Measurements from ENCODE around the gene CKB. TPM values are rescaled to one million over a fixed set of nuclear protein-coding genes. Genes with fewer than 3 reads are reported as not detected.
"Not testable (repeated sequence)": the region's sequence is repeated elsewhere in the genome, so short reads cannot be mapped to it uniquely, and the experiment has no call there.

CKB gene
- total RNA-seq, 6 donors from 2014 or later, result 168 to 303 (median 231) TPM

DNA sequence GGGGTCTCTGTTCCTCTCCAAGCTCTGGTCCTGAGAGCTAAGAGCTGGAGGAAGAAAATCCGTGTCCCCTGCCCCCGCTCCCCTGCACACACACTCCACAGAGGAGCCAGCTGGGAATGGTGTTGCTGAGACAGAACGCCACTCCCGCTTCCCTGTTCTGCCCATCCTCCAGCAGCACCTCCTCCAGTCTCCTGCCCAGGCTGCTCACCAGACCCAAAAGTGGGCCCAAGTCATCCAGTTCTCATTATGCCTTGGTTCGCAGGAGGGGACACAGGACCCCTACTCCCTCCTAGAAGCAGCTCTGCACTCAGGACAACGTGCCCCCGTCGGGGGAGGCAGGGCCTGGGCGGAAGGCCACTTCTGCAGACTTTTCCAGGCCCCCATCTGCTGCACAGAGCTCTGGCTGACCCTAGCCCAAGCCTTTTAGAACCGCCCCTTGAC, 5.5 kb upstream of the CKB start:
- WGBS, 2 donors, result 37 to 48% methylated on average over 10 of the region's 10 CpGs
- DNase-seq (peak in 1 of 2 donors; percentile 56), ATAC-seq (ENCODE audit: low FRiP score in 2 of 2) (peak; percentile 33 to 49)
- H3K9me3 ChIP-seq, result no peaks in the 10 kb centered on the region
- TF ChIP-seq EP300 (IDR thresholded peaks at IDR 0.05), result no peak
- peak in 1 of 4 donors; percentile 17 for TF ChIP-seq POLR2A (IDR thresholded peaks at IDR 0.05)
- peaks cover 0 to 2% (median under 1%) of the 10 kb centered on the region in 4 donors for H3K27me3 ChIP-seq
- peak overlapping the region; percentile 70 to 99 (median 84) for H3K4me3 ChIP-seq
- peaks cover 29 to 53% (median 35%) of the 10 kb centered on the region in 4 donors for H3K4me1 ChIP-seq
- H3K36me3 ChIP-seq, result peaks cover 0 to 19% (median 6%) of the 10 kb centered on the region in 4 donors
- peak overlapping the region; percentile 88 to 93 (median 91) for H3K27ac ChIP-seq

DNA sequence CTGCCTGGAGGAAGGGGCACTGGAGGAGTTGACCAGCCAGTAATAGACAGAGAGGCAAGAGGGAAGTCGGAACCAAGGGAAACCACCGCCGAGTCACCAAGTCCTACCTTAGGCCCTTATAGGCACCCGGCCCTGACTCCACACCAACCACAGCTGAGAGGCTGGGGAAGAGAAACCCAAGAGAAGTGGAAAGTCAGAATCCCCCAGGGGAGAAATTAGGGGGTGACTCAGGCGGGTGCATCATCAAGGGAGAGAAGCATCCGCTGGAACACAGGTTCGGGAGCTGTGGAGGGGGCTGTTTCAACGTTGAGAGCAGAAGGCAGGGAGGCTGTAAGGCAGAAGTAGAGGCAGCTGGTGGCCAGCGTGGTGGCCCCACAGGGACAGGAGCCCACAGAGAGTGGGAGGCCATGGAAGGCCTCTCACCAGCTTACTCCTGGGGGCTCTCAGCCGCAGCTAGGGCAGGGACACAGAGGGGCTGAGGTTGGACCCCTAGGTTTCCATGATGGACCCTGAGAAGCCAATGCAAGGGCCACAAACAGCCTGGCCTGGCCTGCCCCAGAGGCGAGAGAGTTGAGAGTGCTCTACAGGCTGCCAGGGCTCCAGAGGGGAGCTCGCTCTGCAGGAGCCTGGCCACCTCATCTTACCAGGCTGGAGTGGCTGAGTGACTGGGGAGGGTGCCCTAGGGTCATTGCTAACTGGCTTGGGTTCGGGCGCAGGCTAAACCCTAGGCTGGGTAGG, 4.9 kb upstream of the CKB start:
- DNase-seq (peak in 1 of 2 donors; percentile 42), ATAC-seq (ENCODE audit: low FRiP score in 2 of 2) (peak in 1 of 2 donors; percentile 0)
- Histone ChIP-seq H3K4me3 (peak overlapping the region in 3 of 4 donors; percentile 73 to 99 (median 94)), H3K9me3 (no peaks in the 10 kb centered on the region), H3K27me3 (peaks cover 0 to 8% (median 3%) of the 10 kb centered on the region in 4 donors), H3K4me1 (peaks cover 34 to 59% (median 40%) of the 10 kb centered on the region in 4 donors), H3K36me3 (peaks cover 0 to 13% (median 3%) of the 10 kb centered on the region in 4 donors), H3K27ac (peak overlapping the region; percentile 88 to 93 (median 91))
- 80 to 85% methylated on average over 12 to 14 of the region's 14 CpGs for WGBS, 2 donors
- TF ChIP-seq EP300 (IDR thresholded peaks at IDR 0.05) (no peak), POLR2AphosphoS5 (IDR thresholded peaks at IDR 0.05) (no peak), POLR2A (IDR thresholded peaks at IDR 0.05) (no peak)
- TF ChIP-seq, protein P1, sequence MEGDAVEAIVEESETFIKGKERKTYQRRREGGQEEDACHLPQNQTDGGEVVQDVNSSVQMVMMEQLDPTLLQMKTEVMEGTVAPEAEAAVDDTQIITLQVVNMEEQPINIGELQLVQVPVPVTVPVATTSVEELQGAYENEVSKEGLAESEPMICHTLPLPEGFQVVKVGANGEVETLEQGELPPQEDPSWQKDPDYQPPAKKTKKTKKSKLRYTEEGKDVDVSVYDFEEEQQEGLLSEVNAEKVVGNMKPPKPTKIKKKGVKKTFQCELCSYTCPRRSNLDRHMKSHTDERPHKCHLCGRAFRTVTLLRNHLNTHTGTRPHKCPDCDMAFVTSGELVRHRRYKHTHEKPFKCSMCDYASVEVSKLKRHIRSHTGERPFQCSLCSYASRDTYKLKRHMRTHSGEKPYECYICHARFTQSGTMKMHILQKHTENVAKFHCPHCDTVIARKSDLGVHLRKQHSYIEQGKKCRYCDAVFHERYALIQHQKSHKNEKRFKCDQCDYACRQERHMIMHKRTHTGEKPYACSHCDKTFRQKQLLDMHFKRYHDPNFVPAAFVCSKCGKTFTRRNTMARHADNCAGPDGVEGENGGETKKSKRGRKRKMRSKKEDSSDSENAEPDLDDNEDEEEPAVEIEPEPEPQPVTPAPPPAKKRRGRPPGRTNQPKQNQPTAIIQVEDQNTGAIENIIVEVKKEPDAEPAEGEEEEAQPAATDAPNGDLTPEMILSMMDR (IDR thresholded peaks at IDR 0.05), result no peak

DNA sequence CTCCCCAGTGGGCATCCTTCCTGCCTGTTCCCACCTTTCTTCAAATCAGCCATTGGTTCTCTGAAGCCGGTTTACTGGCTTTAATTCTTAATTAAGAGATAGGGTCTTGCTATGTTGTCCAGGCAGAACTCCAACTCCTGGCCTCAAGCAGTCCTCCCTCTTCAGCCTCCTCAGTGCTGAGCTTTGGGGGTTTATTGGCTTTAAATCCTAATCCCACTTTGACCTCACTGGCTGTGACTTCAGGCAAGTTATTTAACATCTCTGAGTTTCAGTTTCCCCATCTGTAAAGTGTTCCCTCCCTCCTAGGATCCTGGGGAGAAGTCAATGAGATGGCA, 4.3 kb upstream of the CKB start:
- ATAC-seq (ENCODE audit: low FRiP score in 2 of 2), result no peak
- H3K27ac ChIP-seq, result peak overlapping the region in 3 of 4 donors; percentile 88 to 93 (median 92)

DNA sequence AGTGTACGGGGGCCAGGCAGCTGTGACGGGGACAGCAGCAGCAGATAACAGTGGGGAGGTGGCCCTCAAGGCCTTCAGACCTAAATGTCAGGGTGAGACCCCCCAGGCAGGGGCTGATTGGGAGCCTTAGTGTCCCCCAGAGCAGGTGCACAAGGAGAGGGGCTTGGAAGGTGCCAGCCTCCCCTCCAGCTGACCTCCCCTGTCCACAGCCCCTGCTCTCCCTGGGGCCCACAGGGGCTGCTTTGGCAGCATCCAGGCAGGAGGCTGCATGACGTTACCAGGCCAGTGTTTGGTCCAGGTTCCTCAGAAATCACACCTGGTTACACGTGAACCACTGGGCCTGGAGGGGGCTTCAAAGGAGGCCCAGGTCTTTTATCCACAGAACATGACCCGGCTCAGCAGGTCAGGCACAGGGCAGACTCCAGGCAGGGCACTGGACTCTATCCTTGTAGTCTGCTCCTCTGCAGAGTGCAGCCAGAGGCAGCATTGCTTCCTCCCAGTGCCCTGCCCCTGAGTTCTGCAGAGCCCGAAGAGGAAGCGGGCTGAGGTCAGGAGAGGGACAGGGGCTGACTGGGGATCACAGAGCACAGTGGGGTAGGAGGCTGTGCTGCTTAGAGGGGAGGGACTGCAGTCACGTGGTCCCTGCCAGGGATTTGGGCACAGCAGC, 3.8 kb upstream of the CKB start:
- no peak for DNase-seq
- 31 to 65% methylated on average over 3 to 8 of the region's 8 CpGs for WGBS, 2 donors
- no peaks in the 10 kb centered on the region for H3K9me3 ChIP-seq
- peak overlapping the region in 2 of 4 donors; percentile 4 to 88 for H3K27ac ChIP-seq
- no peak overlapping the region for H3K4me3 ChIP-seq
- no peak for TF ChIP-seq POLR2AphosphoS5 (IDR thresholded peaks at IDR 0.05)
- no peak for TF ChIP-seq EP300 (IDR thresholded peaks at IDR 0.05)
- no peak for TF ChIP-seq POLR2A (IDR thresholded peaks at IDR 0.05)
- TF ChIP-seq, protein P1 (IDR thresholded peaks at IDR 0.05), result no peak
- peaks cover 0 to 20% (median 9%) of the 10 kb centered on the region in 4 donors for H3K27me3 ChIP-seq
- peak in 1 of 2 donors; percentile 0 for ATAC-seq (ENCODE audit: low FRiP score in 2 of 2)
- H3K4me1 ChIP-seq, result peaks cover 41 to 71% (median 48%) of the 10 kb centered on the region in 4 donors
- H3K36me3 ChIP-seq, result peaks cover 0 to 7% (median 3%) of the 10 kb centered on the region in 4 donors

More for the DNA sequence above, 4.3 kb upstream of the CKB start:
- Histone ChIP-seq H3K27me3 (peaks cover 0 to 15% (median 7%) of the 10 kb centered on the region in 4 donors), H3K4me1 (peaks cover 38 to 66% (median 44%) of the 10 kb centered on the region in 4 donors), H3K36me3 (peaks cover 0 to 7% (median 3%) of the 10 kb centered on the region in 4 donors), H3K9me3 (no peaks in the 10 kb centered on the region), H3K4me3 (no peak overlapping the region)
- 81 to 83% methylated on average over 1 of the region's 1 CpG for WGBS, 2 donors
- no peak for DNase-seq
- TF ChIP-seq POLR2A (IDR thresholded peaks at IDR 0.05), result no peak
- TF ChIP-seq EP300 (IDR thresholded peaks at IDR 0.05), result no peak
- TF ChIP-seq, protein P1 (IDR thresholded peaks at IDR 0.05), result no peak
- TF ChIP-seq POLR2AphosphoS5 (IDR thresholded peaks at IDR 0.05), result no peak

DNA sequence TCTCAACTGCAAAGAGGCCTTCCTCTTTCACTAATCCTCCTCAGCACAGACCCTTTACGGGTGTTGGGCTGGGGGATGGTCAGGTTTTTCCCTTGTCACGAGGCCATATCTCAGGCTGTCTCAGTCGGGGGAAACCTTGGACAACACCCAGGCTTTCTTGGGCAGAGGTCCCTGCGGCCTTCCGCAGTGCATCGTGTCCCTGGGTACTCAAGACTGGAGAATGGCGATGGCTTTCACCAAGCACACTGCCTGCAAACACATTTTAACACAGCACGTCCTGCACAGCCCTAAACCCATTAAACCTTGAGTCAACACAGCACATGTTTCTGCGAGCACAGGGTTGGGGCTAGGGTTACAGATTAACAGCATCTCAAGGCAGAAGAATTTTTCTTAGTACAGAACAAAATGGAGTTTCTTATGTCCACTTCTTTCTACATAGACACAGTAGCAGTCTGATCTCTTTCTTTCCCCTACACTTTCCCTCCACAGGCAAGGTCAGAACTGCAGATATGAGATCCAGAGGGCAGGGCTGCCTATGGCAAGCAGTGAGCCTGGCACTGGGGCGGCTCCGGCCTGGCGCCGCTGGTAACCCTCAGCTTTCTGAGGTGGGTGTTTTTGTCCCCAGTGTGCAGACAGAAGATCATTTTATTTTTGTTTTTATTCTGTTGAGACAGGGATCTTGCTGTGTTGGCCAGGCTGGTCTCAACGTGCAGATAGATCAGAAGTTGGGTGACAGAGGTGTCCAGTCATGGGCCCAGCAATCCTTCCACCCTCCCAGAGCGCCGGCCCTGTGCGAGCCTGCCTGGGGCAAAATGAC, 3.0 kb upstream of the CKB start:
- H3K9me3 ChIP-seq; H3K36me3 ChIP-seq; ATAC-seq (ENCODE audit: low FRiP score in 2 of 2); H3K4me3 ChIP-seq: not testable (repeated sequence)
- Histone ChIP-seq H3K4me1 (peaks cover 47 to 71% (median 52%) of the 10 kb centered on the region in 4 donors), H3K27ac (peak overlapping the region in 1 of 4 donors; percentile 88), H3K27me3 (peaks cover 0 to 20% (median 11%) of the 10 kb centered on the region in 4 donors)
- DNase-seq, result peak in 1 of 2 donors; percentile 68
- WGBS, 2 donors, result 74 to 92% methylated on average over 10 to 17 of the region's 17 CpGs
